AG09309 (cell line): ENCODE measurements around the gene OAS3.
"Not testable (repeated sequence)": the region's sequence is repeated elsewhere in the genome, so short reads cannot be mapped to it uniquely, and the experiment has no call there.

Source experiments
- DNase-seq: peaks from one replicate; pipeline ENCODE4 v3.0.0-alpha.2; 2010; ENCODE audit warnings: low read depth
- H3K4me3 ChIP-seq: 2 replicates; pipeline ENCODE4 v1.5.1; 2011; ENCODE audit warnings: mild to moderate bottlenecking, low read depth, low read length, moderate library complexity; ENCODE audit not compliant: control insufficient read depth
- TF ChIP-seq, protein P1 (sequence below): IDR thresholded peaks from 2 replicates; pipeline ENCODE4 v1.5.1; 2011; ENCODE audit warnings: mild to moderate bottlenecking, low read depth, low read length, inconsistent platforms; ENCODE audit not compliant: insufficient read depth, control insufficient read depth; ENCODE audit errors: missing control alignments

Gene OAS3

GRCh38 chr12:112979041-112979680 is 40.9 kb downstream of the OAS3 start:
- TF ChIP-seq, protein P1, sequence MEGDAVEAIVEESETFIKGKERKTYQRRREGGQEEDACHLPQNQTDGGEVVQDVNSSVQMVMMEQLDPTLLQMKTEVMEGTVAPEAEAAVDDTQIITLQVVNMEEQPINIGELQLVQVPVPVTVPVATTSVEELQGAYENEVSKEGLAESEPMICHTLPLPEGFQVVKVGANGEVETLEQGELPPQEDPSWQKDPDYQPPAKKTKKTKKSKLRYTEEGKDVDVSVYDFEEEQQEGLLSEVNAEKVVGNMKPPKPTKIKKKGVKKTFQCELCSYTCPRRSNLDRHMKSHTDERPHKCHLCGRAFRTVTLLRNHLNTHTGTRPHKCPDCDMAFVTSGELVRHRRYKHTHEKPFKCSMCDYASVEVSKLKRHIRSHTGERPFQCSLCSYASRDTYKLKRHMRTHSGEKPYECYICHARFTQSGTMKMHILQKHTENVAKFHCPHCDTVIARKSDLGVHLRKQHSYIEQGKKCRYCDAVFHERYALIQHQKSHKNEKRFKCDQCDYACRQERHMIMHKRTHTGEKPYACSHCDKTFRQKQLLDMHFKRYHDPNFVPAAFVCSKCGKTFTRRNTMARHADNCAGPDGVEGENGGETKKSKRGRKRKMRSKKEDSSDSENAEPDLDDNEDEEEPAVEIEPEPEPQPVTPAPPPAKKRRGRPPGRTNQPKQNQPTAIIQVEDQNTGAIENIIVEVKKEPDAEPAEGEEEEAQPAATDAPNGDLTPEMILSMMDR = no peak
- no peak for DNase-seq
- peak overlapping the region; percentile 59 for H3K4me3 ChIP-seq

DNA sequence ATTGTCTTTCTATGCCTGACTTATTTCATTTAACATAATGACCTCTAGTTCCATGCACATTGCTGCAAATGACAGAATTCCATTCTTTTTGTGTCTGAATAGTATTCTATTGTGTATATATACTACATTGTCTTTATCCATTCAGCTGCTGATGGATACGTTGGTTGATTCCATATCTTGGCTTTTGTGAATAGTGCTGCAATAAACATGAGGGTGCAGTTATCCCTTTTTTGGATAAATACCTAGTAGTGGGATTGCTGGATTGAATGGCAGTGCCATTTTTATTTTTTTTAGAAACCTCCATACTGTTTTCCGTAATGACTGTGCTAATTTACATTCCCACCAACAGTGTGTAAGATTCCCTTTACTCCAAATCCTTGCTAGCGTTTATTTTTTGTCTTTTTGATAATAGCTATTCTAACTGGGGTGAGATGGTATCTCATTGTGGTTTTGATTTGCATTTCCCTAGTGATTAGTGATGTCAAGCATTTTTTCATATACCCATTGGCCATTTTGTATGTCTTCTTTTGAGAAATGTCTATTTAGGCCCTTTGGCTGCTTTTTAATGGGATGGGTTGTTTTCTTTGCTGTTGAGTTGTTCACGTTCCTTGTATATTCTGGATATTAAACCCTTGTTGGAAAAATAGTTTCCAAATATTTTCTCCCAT is 42.4 kb downstream of the OAS3 start:
- H3K4me3 ChIP-seq = no peak overlapping the region
- no peak for DNase-seq
- TF ChIP-seq, protein P1 = no peak

DNA sequence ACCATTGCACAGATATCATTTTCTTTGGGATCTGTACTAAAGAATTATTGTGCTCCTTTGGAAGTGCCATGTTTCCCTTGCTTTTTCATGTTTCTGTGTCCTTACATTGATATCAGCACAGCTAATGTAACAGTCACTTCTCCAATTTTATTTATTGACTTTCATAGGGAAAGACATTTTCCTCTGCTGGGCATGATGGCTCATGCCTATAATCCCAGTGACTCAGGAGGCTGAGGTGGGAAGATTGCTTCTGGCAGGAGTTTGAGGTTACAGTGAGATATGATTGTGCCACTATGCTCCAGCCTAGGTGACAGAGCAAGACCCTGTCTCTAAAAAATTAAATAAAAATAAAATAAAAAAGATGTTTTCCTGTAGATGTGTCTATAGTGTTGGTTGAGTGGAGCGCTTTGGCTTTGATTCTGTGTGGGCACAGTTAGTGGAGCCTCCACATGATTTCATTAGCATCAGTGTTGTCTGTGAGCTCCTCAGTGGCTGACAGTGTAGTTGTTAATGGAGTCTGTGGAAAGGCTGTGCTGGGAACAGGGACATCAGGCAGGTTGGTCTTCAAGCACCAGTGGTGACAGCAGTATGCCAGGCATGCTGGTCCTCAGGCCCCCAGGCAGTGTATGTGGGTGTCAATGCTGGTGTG is 47.5 kb downstream of the OAS3 start:
- DNase-seq = no peak
- no peak overlapping the region for H3K4me3 ChIP-seq
- TF ChIP-seq, protein P1 = no peak

DNA sequence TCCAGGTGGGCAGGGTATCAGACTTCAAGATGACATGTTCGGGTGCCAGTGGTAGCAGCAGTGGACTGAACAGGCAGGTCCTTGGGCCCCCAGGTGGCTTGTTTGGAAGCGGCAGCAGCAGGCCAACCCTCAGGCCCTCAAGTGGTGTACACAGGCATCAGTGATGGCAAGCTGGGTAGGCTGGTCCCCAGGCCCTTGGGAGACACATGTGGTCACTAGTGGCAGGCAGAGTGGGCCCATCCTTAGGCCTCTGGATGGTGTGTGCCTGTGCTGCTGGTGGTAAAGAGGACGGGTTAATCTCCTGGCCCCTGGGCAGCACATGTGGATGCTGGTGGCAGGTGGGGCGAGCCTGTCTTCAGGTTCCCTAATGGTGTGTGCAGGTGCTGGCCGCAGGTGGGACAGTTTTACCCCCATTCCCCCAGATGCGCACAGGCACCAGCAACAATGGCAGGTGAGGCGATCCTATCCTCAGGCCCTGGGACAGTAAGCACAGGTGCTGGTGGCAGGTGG is 48.1 kb downstream of the OAS3 start:
- no peak overlapping the region for H3K4me3 ChIP-seq
- no peak for DNase-seq
- TF ChIP-seq, protein P1 = no peak

DNA sequence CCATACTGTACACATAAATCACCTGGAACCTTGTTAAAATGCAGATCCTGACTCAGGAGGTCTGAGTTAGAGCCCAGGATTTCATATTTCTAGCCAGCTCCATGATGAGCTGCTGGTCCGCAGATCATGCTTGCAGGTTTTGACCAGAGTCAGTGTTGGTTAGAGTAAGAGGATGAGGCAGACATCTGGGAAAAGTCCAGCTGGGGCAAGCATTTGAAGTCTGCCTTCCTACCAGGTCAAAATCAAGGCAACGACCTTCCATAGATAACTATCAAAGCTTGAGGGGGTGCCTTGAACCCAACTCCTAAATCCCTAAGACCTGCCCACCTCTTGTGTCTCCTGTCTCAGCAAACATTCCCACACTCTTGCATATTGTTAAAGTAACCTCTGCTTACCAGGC is 49.3 kb downstream of the OAS3 start:
- TF ChIP-seq, protein P1 = no peak
- H3K4me3 ChIP-seq = no peak overlapping the region
- no peak for DNase-seq

DNA sequence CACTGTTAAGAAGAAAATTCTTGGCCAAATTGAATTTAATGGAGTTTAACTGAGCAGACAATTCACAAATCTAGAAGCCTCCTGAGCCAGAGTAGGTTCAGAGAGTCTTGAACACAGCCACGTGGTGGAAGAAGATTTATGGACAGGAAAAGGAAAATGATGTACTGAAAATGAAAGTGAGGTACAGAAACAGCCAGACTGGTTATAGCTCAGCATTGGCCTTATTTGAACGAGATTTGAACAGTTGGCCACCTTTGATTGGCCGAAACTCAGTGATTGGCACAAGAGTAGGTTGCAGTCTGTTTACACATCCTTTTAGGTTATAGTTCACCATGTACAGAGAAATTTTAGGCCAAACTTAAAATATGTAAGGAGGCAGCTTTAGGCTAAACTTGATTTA is 50.0 kb downstream of the OAS3 start:
- H3K4me3 ChIP-seq = no peak overlapping the region
- no peak for DNase-seq
- TF ChIP-seq, protein P1 = no peak

DNA sequence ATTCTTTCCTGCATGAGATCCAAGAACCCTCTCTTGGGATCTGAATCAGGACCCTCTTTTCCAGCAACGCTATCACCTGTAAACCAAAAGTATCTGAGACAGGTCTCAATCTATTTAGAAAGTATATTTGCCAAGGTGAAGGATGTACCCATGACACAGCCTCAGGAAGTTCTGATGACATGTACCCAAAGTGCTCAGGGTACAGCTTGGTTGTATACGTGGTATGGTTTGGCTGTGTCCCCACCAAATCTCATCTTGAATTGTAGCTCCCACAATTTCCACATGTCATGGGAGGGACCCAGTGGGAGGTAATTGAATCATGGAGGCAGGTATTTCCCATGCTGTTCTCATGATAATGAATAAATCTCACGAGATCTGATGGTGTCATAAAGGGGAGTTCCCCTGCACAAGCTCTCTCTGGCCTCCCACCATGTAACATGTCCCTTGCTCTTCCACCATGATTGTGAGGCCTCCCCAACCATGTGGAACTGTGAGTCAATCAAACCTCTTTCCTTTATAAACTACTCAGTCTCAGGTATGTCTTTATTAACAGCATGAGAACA is 50.6 kb downstream of the OAS3 start:
- DNase-seq, H3K4me3 ChIP-seq: not testable (repeated sequence)
